T-helper 2 cell treated with Interferon-gamma antibody and Interleukin-4, amounts not matched to agents 100 ng/mL and 5 ng/mL, for 36 hours (primary cell): Measurements from ENCODE around the gene GLTP. TPM values are rescaled to one million over a fixed set of nuclear protein-coding genes. Genes with fewer than 3 reads are reported as not detected.
"Not testable (repeated sequence)": the region's sequence is repeated elsewhere in the genome, so short reads cannot be mapped to it uniquely, and the experiment has no call there.

Experiments used
- intact Hi-C: fragments of 100-400 bp; cut with micrococcal nuclease; formaldehyde crosslinking; loops from one replicate; pipeline ENCODE4 v1.15.1; 2023
- total RNA-seq: library from RNA; stranded (reverse); gene quantifications from 2 replicates; pipeline ENCODE4 v1.2.3, GENCODE V29; 2022

Gene GLTP
- total RNA-seq, 1 donor from 2014 or later: 24.8 TPM

GRCh38 chr12:109878749-109879148 is 1.6 kb downstream of the GLTP start:
- intact Hi-C loops: no loop called here

GRCh38 chr12:109878247-109878625 is 2.1 kb downstream of the GLTP start:
- intact Hi-C loops: no loop called here

- intact Hi-C loops: no loop called here
Measured at GRCh38 chr12:109877504-109878246, 2.7 kb downstream of the GLTP start.

- intact Hi-C loops: no loop called here
Measured at GRCh38 chr12:109876406-109876805, 3.9 kb downstream of the GLTP start.

- intact Hi-C loops: no loop called here
Measured at GRCh38 chr12:109875572-109876131, 4.7 kb downstream of the GLTP start.

- intact Hi-C loops: no loop called here
Measured at GRCh38 chr12:109873653-109874052, 6.7 kb downstream of the GLTP start.

- intact Hi-C loops: no loop called here
Measured at GRCh38 chr12:109871668-109872314, 8.6 kb downstream of the GLTP start.

- intact Hi-C loops: no loop called here
Measured at GRCh38 chr12:109870648-109871047, 9.7 kb downstream of the GLTP start.

GRCh38 chr12:109868182-109869051 is 11.9 kb downstream of the GLTP start:
- intact Hi-C loops: no loop called here

- intact Hi-C loops: no loop called here
Measured at GRCh38 chr12:109864916-109865315, 15.4 kb downstream of the GLTP start.

- intact Hi-C loops: no loop called here
Measured at GRCh38 chr12:109863847-109864712, 16.3 kb downstream of the GLTP start.

GRCh38 chr12:109862491-109862890 is 17.9 kb downstream of the GLTP start:
- intact Hi-C loops: not testable (repeated sequence)

GRCh38 chr12:109861689-109862314 is 18.5 kb downstream of the GLTP start:
- intact Hi-C loops: no loop called here

GRCh38 chr12:109860977-109861376 is 19.4 kb downstream of the GLTP start:
- intact Hi-C loops: no loop called here

- intact Hi-C loops: no loop called here
Measured at GRCh38 chr12:109858764-109859163, 21.6 kb downstream of the GLTP start.

GRCh38 chr12:109857715-109858114 is 22.6 kb downstream of the GLTP start:
- intact Hi-C loops: no loop called here

- intact Hi-C loops: no loop called here
Measured at GRCh38 chr12:109855377-109855776, 25.0 kb downstream of the GLTP start.

GRCh38 chr12:109850518-109850917 is 29.8 kb downstream of the GLTP start:
- intact Hi-C loops: not testable (repeated sequence)

- intact Hi-C loops: no loop called here
Measured at GRCh38 chr12:109847142-109847735, 33.1 kb downstream of the GLTP start.

GRCh38 chr12:109845824-109846205 is 34.5 kb downstream of the GLTP start:
- intact Hi-C loops: loop anchor here (1.0 kb wide), 1 partner anchor 41 kb away; no protein-coding TSS in a partner anchor
